Endothelial cell of umbilical vein (primary cell): ENCODE results near the gene CACNA1A. TPM values are rescaled to one million over a fixed set of nuclear protein-coding genes. Genes with fewer than 3 reads are reported as not detected.

Experiments used
- BruUV-seq: library from RNA; stranded (reverse); fragments of 400-500 nt; replicated peaks from 2 replicates; lab custom pipeline; 2021; lab: Mats Ljungman, UMichigan
- CTCF ChIA-PET: fragments of 300-600, 350-600 bp; sonication (Branson Sonifier 250); formaldehyde crosslinking; loops from one replicate; lab custom pipeline; 2021; ENCODE audit warnings: antibody characterized with exemption, inconsistent platforms; lab: Charles Lee
- POLR2A ChIA-PET: fragments of 300-600, 350-600 bp; sonication (Branson Sonifier 250); formaldehyde crosslinking; loops from one replicate; lab custom pipeline; 2021; ENCODE audit warnings: antibody characterized with exemption, inconsistent platforms; lab: Charles Lee
- DNase-seq: peaks from one replicate; pipeline ENCODE4 v3.0.0-alpha.2; 2011; ENCODE audit warnings: low read depth, low spot score
- FAIRE-seq: peaks from 2 replicates; lab custom pipeline; 2011; peaks lifted over from hg19 to GRCh38; lab: Jason Lieb, UNC
- H2AFZ ChIP-seq: 2 replicates; pipeline ENCODE4 v1.6.0; 2012; ENCODE audit warnings: low read depth, low read length, control low read depth, inconsistent platforms
- H3K27ac ChIP-seq: 2 replicates; pipeline ENCODE4 v1.5.1; 2011; ENCODE audit warnings: low read depth, mild to moderate bottlenecking, control low read depth, low read length, moderate library complexity; ENCODE audit not compliant: insufficient read depth
- H3K27me3 ChIP-seq, 2 experiments: 2 replicates each; pipeline versions ENCODE4 v1.6.0 to v1.6.1; 2011; ENCODE audit warnings: low read length in 2 of 2, mixed read lengths in 1 of 2; ENCODE audit not compliant: control insufficient read depth in 2 of 2, insufficient read depth in 2 of 2
- H3K36me3 ChIP-seq, 2 experiments: 2 replicates in 1 of 2; 3 replicates in 1 of 2; pipeline ENCODE4 v1.5.1; 2011; ENCODE audit warnings: low read length in 2 of 2, mild to moderate bottlenecking in 1 of 2, moderate library complexity in 1 of 2; ENCODE audit not compliant: control insufficient read depth in 2 of 2, insufficient read depth in 2 of 2; ENCODE audit errors: extremely low read depth in 1 of 2
- H3K4me1 ChIP-seq: 3 replicates; pipeline ENCODE4 v1.5.1; 2011; ENCODE audit warnings: mild to moderate bottlenecking, low read length; ENCODE audit not compliant: control insufficient read depth, insufficient read depth; ENCODE audit errors: extremely low read depth
- H3K4me2 ChIP-seq: 2 replicates; pipeline ENCODE4 v1.6.1; 2011; ENCODE audit warnings: low read length, control low read depth, mixed read lengths; ENCODE audit not compliant: insufficient read depth
- H3K4me3 ChIP-seq, 3 experiments: fragments of 200-600 bp in 1 of 3; sonication (generic), shearing (Covaris generic) in 1 of 3; replicated peaks in 1 of 3; 2 replicates each; pipeline ENCODE4 v1.5.1; 2011 to 2016; ENCODE audit warnings: control low read depth in 3 of 3, low read length in 3 of 3, mild to moderate bottlenecking in 2 of 3, inconsistent platforms in 1 of 3, low read depth in 1 of 3, moderate library complexity in 1 of 3; ENCODE audit not compliant: insufficient read depth in 1 of 3
- H3K79me2 ChIP-seq: 2 replicates; pipeline ENCODE4 v1.6.0; 2012; ENCODE audit warnings: low read length, inconsistent platforms; ENCODE audit not compliant: control insufficient read depth, insufficient read depth
- H3K9ac ChIP-seq: replicated peaks from 2 replicates; pipeline ENCODE3; 2011; ENCODE audit warnings: low read length, control low read depth; ENCODE audit not compliant: insufficient read depth; ENCODE audit errors: extremely low read depth
- H3K9me1 ChIP-seq: replicated peaks from 3 replicates; pipeline ENCODE4 v1.6.0; 2011; ENCODE audit warnings: mild to moderate bottlenecking, low read length; ENCODE audit not compliant: control insufficient read depth, insufficient read depth; ENCODE audit errors: extremely low read depth
- H3K9me3 ChIP-seq: replicated peaks from 2 replicates; pipeline ENCODE4 v1.5.1; 2012; ENCODE audit warnings: low read length, inconsistent platforms; ENCODE audit not compliant: control insufficient read depth, insufficient read depth
- H4K20me1 ChIP-seq: replicated peaks from 2 replicates; pipeline ENCODE3; 2011; ENCODE audit warnings: mild to moderate bottlenecking, low read length; ENCODE audit not compliant: control insufficient read depth, insufficient read depth; ENCODE audit errors: extremely low read depth
- CTCF ChIP-seq, 2 donors: IDR thresholded peaks; 1 replicate in 1 of 2; 2 replicates in 1 of 2; pipeline ENCODE4 v1.5.1; 2011; ENCODE audit warnings: low read length in 2 of 2, mild to moderate bottlenecking in 2 of 2, moderate library complexity in 2 of 2, control low read depth in 1 of 2, inconsistent platforms in 1 of 2, low read depth in 1 of 2; ENCODE audit not compliant: insufficient read depth in 1 of 2; ENCODE audit errors: extremely low read depth in 1 of 2
- FOS ChIP-seq: IDR thresholded peaks from 2 replicates; pipeline ENCODE4 v1.6.1; 2011; ENCODE audit warnings: mild to moderate bottlenecking, low read length, moderate library complexity, borderline replicate concordance; ENCODE audit not compliant: insufficient read depth
- GATA2 ChIP-seq: IDR thresholded peaks from 2 replicates; pipeline ENCODE4 v1.7.0; 2011; ENCODE audit warnings: low read depth, mild to moderate bottlenecking, moderate library complexity, mixed read lengths, low read length; ENCODE audit not compliant: insufficient read length, insufficient read depth
- JUN ChIP-seq: IDR thresholded peaks from 2 replicates; pipeline ENCODE4 v1.6.1; 2011; ENCODE audit warnings: borderline replicate concordance, low read depth; ENCODE audit not compliant: insufficient read length, insufficient read depth
- MAX ChIP-seq: IDR thresholded peaks from 2 replicates; pipeline ENCODE4 v1.6.1; 2011; ENCODE audit not compliant: insufficient read depth, insufficient read length
- POLR2A ChIP-seq: IDR thresholded peaks from 2 replicates; pipeline ENCODE4 v1.6.1; 2012; ENCODE audit warnings: low read depth, mild to moderate bottlenecking, control low read depth, low read length
- POLR2AphosphoS5 ChIP-seq: IDR thresholded peaks from 2 replicates; pipeline ENCODE4 v1.6.1; 2012; ENCODE audit warnings: low read depth, mild to moderate bottlenecking, control low read depth, low read length, moderate library complexity; ENCODE audit not compliant: insufficient read depth
- dilution Hi-C: fragments of 300-500 bp; cut with MboI; formaldehyde crosslinking; loops from one replicate; pipeline ENCODE4 v1.15.0; 2019; ENCODE audit warnings: low sequenced_read_pairs; ENCODE audit not compliant: extremely low pct_ligation_motif_present
- intact Hi-C: fragments of 100-400 bp; cut with micrococcal nuclease; formaldehyde crosslinking; loops from one replicate; pipeline ENCODE4 v1.10.0; 2022
- polyA plus RNA-seq, 4 experiments: library from polyadenylated mRNA; depleted of rRNA in 3 of 4; stranded (reverse) in 3 of 4; unstranded in 1 of 4; fragments of >200 nt; gene quantifications; 2 replicates each; pipeline versions ENCODE4 v1.2.1 to v1.2.3, GENCODE V29; 2011 to 2012; ENCODE audit warnings: missing spikeins in 1 of 4
- total RNA-seq: library from RNA; stranded (reverse); gene quantifications from 2 replicates; pipeline ENCODE4 v1.2.3, GENCODE V29; 2021

Gene CACNA1A
- total and polyA plus RNA-seq, 2 donors (not counting 3 experiments of a cell fraction or from before 2014, with no cell fraction given) = 0.17 to 0.38 TPM

GRCh38 chr19:13283871-13284270, 222.4 kb downstream of the CACNA1A start:
- no TSS peak for BruUV-seq
- H3K9ac ChIP-seq = no peak overlapping the region
- H3K4me3 ChIP-seq = no peak overlapping the region
- CTCF ChIA-PET = interaction anchor here (1.2 kb wide), 1 partner anchor 305 kb away, joined by 5 read pairs; no protein-coding TSS in a partner anchor
- no peaks in the 10 kb centered on the region for H3K9me1 ChIP-seq
- no peaks in the 10 kb centered on the region for H3K9me3 ChIP-seq
- FAIRE-seq (no peak), DNase-seq (no peak)
- H3K4me2 ChIP-seq = no peak overlapping the region
- TF ChIP-seq POLR2AphosphoS5 = no peak
- TF ChIP-seq GATA2 = no peak
- no peak for TF ChIP-seq CTCF (IDR thresholded peaks at IDR 0.05; ENCODE audit: extremely low read depth in 1 of 2, insufficient read depth in 1 of 2, low read depth in 1 of 2, low read length in 2 of 2)
- no peak for TF ChIP-seq MAX
- TF ChIP-seq POLR2A = no peak
- no peaks in the 10 kb centered on the region for H3K27me3 ChIP-seq
- H4K20me1 ChIP-seq = no peaks in the 10 kb centered on the region
- H3K79me2 ChIP-seq = no peaks in the 10 kb centered on the region
- no peak overlapping the region for H2AFZ ChIP-seq
- intact Hi-C loops (no loop called here), dilution Hi-C loops (no loop called here)
- H3K4me1 ChIP-seq = no peaks in the 10 kb centered on the region
- POLR2A ChIA-PET = no interaction called here
- no peaks in the 10 kb centered on the region for H3K36me3 ChIP-seq
- H3K27ac ChIP-seq = no peak overlapping the region

- no peak overlapping the region for H3K4me3 ChIP-seq
- no peak for DNase-seq
- no peak overlapping the region for H3K4me2 ChIP-seq
- peaks cover under 1% of the 10 kb centered on the region for H3K4me1 ChIP-seq
- dilution Hi-C loops (no loop called here), intact Hi-C loops (no loop called here)
- H3K27ac ChIP-seq = no peak overlapping the region
- BruUV-seq = no TSS peak
- no peak for FAIRE-seq
- no peaks in the 10 kb centered on the region for H3K27me3 ChIP-seq
- H3K9me1 ChIP-seq = no peaks in the 10 kb centered on the region
- POLR2A ChIA-PET = no interaction called here
- no peaks in the 10 kb centered on the region for H4K20me1 ChIP-seq
- H3K36me3 ChIP-seq = no peaks in the 10 kb centered on the region
- H2AFZ ChIP-seq = no peak overlapping the region
- no peaks in the 10 kb centered on the region for H3K9me3 ChIP-seq
- H3K79me2 ChIP-seq = no peaks in the 10 kb centered on the region
- no peak overlapping the region for H3K9ac ChIP-seq
- TF ChIP-seq CTCF (IDR thresholded peaks at IDR 0.05; ENCODE audit: extremely low read depth in 1 of 2, insufficient read depth in 1 of 2, low read depth in 1 of 2, low read length in 2 of 2) = no peak
- no peak for TF ChIP-seq MAX
- no peak for TF ChIP-seq FOS
- TF ChIP-seq JUN = no peak
- CTCF ChIA-PET = interaction anchor here (0.9 to 2.5 kb wide), 3 partner anchors 299 to 439 kb away, joined by 3 to 12 read pairs (median 3); no protein-coding TSS in a partner anchor
These were observed 223.7 kb downstream of the CACNA1A start for GRCh38 chr19:13282486-13283065.
